ENCODE measurements around the gene BACH1. TPM values are rescaled to one million over a fixed set of nuclear protein-coding genes. Genes with fewer than 3 reads are reported as not detected.

The BACH1 gene
- polyA plus RNA-seq, 3 donors, result 4.8 to 15.3 (median 9.2) TPM

- no peak overlapping the region for H3K27ac ChIP-seq (ENCODE audit: low read depth, low read length)
- 46 to 85% (median 84%) methylated on average over 9 of the region's 9 CpGs for WGBS, 3 donors
Observed at GRCh38 chr21:29360799-29361765, 62.4 kb downstream of the BACH1 start.

DNA sequence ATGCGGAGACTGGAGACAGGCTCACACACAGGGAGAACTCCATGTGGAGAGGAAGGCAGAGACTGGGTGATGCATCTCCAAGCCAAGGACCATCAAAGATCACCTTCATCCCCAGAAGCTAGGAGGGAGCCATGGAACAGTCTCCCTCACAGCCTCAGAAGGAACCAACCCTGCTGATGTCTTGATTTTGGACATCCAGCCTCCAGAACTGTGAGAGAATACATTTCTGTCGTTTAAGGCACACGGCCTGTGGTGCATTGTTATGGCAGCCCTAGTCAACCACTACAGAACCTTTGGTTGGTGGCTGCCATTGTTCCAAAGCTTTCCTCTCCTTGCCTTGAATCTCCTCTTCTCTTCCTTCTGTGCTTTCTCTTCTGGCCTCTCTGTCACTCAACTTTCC is 64.0 kb downstream of the BACH1 start:
- WGBS, 3 donors, result 97 to 100% (median 99%) methylated on average over 3 of the region's 3 CpGs
- H3K27ac ChIP-seq (ENCODE audit: low read depth, low read length), result no peak overlapping the region

DNA sequence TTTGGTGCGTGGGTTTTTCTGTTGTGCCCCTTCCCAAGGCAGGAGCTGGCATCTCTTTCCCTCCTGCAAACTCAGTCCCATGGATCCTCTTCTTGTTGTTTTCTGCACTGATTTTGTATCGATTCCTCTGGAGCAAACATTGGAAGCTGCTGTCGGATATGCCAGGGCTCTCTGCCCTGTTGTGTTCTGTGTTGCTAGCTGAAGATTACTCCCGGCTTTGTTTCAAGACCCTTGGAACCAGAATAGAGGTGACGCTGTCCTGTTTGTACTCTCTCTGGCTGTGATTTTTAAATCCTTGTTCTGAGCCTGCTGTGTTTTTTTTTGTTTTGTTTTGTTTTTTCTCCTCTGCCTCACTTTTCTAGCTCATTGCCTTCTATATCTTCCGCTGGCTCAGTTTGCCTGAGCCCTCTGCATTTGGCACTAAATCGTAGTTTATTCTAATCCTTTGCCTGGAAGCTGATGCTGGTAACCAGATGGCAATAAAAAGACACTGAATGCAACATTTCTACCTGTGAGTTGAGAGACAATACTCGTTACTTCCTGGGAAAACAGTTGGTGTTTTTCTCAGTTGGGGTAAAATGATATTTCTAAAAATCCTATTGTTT is 67.0 kb downstream of the BACH1 start:
- 88 to 98% (median 98%) methylated on average over 8 of the region's 8 CpGs for WGBS, 3 donors
- no peak overlapping the region for H3K27ac ChIP-seq (ENCODE audit: low read depth, low read length)

DNA sequence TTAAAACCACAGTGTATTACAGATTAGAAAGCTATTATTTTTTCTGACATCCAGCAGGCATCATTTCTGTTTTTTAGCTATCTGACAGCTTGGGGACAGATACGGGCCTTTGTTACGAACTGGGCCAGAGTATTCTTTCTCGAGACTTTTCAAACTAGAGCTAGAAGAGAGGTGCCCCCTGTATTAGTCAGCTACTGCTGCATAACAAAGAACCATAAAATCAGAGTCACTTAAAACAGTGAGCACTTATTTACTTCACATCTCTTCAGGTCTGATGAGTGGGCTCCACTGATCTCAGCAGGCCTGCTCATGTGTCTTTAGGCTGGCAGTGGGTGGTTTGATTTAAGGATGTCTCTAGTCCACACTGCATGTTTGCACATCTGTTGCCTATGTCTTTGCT is 67.8 kb downstream of the BACH1 start:
- 97 to 98% (median 97%) methylated on average over 3 of the region's 3 CpGs for WGBS, 3 donors
- no peak overlapping the region for H3K27ac ChIP-seq (ENCODE audit: low read depth, low read length)

DNA sequence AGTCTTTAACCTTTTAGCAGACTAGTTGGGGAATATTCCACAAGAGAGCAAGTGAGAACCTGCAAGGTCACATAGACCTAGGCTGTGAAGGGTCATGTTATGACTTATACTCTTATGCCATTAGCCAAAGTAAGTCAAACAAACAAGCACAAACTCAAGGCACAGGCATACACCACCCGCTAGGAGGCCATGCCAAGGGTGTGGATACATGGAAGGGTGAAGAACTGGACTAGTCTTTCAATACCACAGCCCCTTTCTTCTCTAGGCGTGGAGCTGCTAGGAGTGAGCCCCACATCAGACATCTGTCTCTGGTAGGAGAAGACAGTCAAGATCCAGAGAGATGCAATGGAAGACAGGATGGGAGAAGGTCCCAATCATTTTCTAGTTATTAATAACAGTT is 68.6 kb downstream of the BACH1 start:
- no peak overlapping the region for H3K27ac ChIP-seq (ENCODE audit: low read depth, low read length)
- whole genome bisulfite sequencing, 3 donors, result 93 to 99% (median 98%) methylated on average over 2 of the region's 2 CpGs

DNA sequence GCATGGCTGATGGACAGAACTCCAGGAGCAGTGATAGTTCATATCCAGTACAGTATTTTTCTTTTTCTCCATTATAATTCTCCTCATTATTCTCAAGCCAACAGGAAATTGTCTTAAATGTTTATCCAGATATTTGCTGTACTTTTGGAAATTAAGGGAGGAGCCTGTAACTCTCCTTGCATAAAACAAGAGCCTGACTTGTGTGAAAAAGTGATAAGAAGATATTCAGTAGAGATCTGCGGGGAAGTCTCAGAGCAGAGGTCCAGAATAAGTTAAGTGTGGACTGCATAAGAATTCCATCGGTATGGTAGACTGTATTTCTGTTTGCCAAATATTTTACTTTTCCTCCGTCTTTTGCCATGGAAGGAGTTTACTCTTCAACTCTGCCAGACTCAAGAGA is 70.2 kb downstream of the BACH1 start:
- H3K27ac ChIP-seq (ENCODE audit: low read depth, low read length), result no peak overlapping the region
- 81 to 92% (median 84%) methylated on average over 3 of the region's 3 CpGs for WGBS, 3 donors

DNA sequence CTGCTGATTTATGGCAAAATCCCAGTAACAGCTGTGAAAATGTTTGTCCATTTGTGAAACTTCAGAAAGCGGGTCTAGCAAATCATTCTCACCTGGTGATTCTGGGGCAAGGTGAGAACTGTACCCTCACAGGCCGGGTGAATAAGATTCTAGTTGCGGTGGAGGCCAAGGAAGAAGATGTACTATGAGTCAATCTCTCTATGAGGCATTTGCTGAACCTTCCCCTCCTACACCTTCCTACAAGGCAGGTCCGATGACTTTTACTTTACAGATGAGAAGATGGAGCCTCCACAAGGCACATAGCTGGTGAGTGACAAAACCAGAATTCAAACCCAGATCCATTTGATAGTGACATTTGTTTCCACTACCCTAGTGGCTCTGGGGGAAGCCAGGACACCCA is 72.7 kb downstream of the BACH1 start:
- 92 to 98% (median 93%) methylated on average over 4 of the region's 4 CpGs for WGBS, 3 donors
- H3K27ac ChIP-seq (ENCODE audit: low read depth, low read length), result no peak overlapping the region

DNA sequence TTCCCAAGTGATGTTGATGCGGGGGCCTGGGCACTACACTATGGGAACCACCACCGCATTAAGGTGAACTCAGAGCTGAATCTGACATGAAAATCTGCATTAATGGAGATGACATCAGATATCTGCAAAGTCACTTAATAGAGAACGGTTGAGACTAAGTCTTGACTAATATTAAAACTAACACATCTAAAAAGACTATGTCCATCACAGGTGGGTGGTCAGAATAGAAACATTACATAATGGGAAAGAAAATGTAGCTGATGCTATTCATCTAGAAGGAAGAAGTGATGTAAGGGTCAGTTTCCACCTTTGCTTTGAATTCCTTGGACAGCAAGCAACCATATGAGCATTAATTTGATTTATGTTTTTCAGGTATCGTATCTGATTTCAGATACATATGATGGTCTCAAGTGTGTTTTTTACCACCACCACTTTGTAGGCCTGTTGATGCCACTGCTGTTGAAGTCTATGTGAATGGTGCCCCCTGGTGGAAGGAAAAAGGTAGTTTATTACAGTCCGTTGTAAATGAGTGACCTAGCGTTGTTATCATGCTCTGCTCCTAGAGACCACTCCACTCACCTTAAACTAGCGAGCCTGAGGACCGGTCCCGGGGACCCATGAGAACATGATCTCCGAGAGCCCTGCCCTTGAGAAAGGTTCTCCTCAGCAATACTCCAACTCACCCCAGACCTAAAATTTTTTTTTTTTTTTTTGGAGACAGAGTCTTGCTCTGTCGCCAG is 73.5 kb downstream of the BACH1 start:
- 49 to 53% (median 50%) methylated on average over 11 of the region's 11 CpGs for WGBS, 3 donors
- H3K27ac ChIP-seq (ENCODE audit: low read depth, low read length), result no peak overlapping the region

- no peak overlapping the region for H3K27ac ChIP-seq (ENCODE audit: low read depth, low read length)
- 78 to 96% (median 94%) methylated on average over 1 of the region's 1 CpG for WGBS, 3 donors
Observed at GRCh38 chr21:29374481-29374880, 75.8 kb downstream of the BACH1 start.

DNA sequence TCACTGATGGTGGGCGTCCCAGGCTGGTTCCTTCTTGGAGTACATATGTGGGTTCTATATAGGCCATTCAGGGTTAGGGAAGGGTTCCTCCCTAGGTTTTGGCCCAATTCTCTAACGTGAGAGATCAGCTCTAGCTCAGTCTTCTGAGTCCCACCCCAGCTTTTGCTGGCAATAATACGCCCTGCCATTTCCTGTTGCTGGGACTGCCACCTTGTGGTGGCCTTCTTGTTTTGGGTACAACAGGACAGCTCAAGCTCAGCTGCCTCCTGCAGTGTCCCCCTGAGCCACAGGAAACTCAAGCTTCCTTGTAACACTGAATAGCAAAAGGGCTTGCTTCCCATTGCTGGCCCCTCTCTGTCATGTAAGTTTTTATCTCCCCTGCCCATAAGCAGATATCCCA is 77.8 kb downstream of the BACH1 start:
- H3K27ac ChIP-seq (ENCODE audit: low read depth, low read length), result no peak overlapping the region
- WGBS, 3 donors, result 47 to 70% (median 50%) methylated on average over 3 of the region's 3 CpGs

DNA sequence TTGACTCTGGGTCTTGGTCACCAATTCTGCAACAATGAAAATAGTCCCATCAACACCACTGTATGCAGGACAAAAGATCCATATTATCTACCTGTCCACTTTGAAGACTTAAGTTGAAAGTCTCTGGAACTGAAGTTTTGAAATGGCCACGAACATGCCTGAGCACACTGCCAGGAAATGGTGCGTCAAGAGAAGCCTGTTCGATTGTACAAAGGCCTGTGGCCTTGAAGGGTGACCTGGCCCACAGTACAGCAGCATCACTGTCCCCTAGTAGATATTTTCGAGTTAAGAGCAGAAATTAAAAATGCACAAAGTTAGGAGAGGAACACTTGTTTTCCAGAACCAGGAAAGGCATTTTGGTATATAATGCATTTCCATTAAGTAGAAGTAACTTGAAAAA is 78.5 kb downstream of the BACH1 start:
- WGBS, 3 donors, result 59 to 83% (median 82%) methylated on average over 4 of the region's 4 CpGs
- no peak overlapping the region for H3K27ac ChIP-seq (ENCODE audit: low read depth, low read length)

DNA sequence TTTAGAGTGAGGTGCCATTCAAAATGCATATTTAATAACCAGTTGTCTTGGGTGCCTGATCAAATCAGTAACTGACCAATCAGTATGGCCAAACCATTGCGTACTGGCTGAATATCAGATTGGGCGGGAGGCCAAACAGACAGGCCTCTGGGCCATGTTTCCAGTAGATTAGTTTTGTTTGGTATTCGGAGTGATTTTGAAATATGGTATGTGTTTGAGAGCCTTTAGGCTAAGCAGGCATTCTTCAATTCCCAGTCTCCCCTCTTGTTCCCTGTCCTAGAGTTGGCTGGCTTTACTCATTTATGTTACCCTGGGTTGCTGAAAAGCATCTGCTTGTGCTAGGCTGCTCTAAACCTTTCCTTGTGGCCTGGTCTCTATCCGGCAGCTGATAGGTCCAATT is 80.1 kb downstream of the BACH1 start:
- WGBS, 3 donors, result 58 to 90% (median 74%) methylated on average over 4 of the region's 4 CpGs
- H3K27ac ChIP-seq (ENCODE audit: low read depth, low read length), result no peak overlapping the region

DNA sequence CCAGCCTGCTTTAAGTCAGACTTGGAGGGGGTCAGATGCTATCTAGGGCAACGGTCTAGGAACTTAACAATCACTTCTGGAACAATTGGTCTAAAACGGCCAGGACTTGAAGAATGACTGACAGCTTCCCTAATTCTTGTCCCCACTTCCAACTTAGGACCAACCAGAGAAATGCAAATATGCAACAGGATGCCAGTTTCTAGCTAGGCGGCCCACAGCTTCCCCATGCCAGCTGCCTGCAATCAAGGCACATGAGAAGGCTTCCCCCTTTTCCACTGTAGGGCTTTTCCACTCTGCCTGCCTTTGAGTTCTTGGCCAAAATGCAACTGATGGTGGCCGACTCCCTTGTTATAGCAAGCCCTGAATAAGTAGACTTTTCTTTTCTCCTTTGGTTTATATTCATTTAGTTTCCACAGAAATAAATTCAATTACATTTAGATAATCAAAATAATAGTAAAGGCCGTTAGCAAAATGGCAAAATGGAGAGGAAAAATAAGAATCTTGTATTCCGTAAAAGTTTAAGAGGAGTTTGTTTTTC is 80.9 kb downstream of the BACH1 start:
- no peak overlapping the region for H3K27ac ChIP-seq (ENCODE audit: low read depth, low read length)
- 80 to 88% (median 82%) methylated on average over 6 of the region's 6 CpGs for WGBS, 3 donors

DNA sequence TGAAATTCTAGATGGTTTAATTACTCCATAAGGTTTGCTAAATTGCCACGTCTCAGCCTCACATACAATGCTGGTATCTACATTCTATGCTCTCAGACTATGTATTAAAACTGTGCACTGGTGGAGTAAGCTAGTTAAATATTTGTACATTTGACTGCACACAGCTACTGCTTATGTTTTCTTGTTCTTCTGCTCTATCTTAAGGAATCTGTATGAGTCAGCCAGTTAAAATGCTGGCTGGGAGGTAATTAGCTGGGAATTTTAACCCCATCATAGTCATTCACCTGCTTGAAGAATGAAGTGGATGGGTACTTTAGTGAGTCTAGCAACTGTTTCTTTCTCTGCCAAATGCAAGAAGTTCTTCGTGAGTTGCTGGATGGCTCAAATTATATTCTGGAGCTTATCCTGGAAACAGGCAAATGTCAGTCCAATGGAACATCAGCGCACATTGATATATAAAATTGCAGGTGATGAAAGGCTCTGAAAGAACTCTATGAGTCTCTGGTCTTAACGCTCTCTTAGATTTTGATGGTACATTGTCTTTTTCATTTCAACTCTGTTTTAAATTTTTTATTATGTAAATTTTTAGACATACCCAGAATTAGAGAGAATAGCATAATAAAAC is 83.4 kb downstream of the BACH1 start:
- H3K27ac ChIP-seq (ENCODE audit: low read depth, low read length), result no peak overlapping the region
- WGBS, 3 donors, result 92 to 94% (median 94%) methylated on average over 4 of the region's 4 CpGs

DNA sequence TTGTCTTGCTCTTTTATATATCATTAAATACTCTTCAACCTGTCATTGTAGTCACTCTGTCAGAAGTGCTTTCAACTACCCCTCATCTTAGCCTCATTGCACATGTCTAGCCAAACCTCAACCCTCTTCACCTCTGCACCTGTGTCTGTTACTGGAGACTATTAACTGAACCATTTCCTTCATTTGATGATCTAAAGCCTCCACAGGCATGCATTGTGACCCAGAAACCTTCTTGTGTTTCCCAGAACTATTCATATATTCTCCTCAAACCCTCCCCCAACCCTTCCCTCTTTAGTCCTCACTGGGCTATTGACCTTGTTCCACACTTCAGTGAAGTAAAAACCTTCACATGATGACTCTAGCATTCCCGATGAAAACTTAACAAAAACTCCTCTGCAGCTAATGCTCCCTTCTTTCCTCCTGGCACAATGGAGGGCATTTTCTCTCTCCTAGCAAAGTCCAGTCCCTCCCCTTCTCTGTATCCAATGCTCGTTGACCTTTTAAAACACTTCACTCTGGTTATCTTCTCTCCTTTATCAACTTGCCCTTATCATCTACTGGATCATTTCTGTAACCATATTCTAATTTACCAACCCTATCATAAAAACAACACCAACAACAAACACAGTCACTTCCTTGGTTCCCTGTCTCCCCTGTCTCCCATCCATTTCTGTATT is 86.1 kb downstream of the BACH1 start:
- H3K27ac ChIP-seq (ENCODE audit: low read depth, low read length), result no peak overlapping the region
- 47 to 77% (median 66%) methylated on average over 2 of the region's 2 CpGs for WGBS, 3 donors

- H3K27ac ChIP-seq (ENCODE audit: low read depth, low read length), result no peak overlapping the region
- WGBS, 3 donors, result 83 to 88% (median 83%) methylated on average over 6 of the region's 6 CpGs
Observed at GRCh38 chr21:29385934-29386520, 87.3 kb downstream of the BACH1 start.

DNA sequence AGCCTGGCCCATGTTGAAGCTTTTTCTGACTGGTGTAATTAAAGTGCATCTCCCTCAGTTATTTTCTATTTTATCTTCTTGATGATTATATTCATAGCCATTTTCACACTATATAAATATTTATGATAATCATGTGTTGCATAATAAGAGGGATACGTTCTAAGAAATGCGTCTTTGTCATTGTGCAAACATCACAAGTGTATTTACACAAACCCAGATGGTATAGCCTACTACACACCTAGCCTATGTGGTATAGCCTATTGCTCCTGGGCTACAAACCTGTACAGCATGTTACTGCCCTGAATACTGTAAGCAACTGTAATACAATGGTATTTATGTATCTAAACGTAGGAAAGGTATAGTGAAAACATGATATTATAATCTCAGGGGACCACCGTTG is 88.1 kb downstream of the BACH1 start:
- 78 to 91% (median 90%) methylated on average over 4 of the region's 4 CpGs for WGBS, 3 donors
- no peak overlapping the region for H3K27ac ChIP-seq (ENCODE audit: low read depth, low read length)

DNA sequence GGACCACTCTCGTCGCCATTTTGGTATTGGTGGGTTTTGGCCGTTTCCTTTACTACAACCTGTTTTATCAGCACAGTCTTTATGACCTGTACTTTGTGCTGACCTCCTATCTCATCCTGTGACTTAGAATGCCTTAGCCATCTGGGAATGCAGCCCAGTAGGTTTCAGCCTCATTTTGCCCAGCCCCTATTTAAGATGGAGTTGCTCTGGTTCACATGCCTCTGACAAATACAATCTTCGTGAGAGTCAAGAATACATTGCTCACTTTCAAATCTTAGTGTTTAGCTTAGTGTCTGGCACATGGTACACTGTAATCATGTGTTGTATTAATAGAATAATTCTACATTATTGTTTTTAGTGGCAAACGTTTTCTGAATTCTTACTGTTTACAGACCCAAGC is 88.9 kb downstream of the BACH1 start:
- H3K27ac ChIP-seq (ENCODE audit: low read depth, low read length), result no peak overlapping the region
- 88 to 95% (median 93%) methylated on average over 5 of the region's 5 CpGs for WGBS, 3 donors
